ENCODE measurements around the gene PPIG. TPM values are rescaled to one million over a fixed set of nuclear protein-coding genes. Genes with fewer than 3 reads are reported as not detected.
A peak's percentile ranks its signal among the peaks of the same experiment; 100 is the strongest.
"Not testable (repeated sequence)": the region's sequence is repeated elsewhere in the genome, so short reads cannot be mapped to it uniquely, and the experiment has no call there.

PPIG gene
- total RNA-seq, 1 experiment from 2014 or later = 55.4 TPM

DNA sequence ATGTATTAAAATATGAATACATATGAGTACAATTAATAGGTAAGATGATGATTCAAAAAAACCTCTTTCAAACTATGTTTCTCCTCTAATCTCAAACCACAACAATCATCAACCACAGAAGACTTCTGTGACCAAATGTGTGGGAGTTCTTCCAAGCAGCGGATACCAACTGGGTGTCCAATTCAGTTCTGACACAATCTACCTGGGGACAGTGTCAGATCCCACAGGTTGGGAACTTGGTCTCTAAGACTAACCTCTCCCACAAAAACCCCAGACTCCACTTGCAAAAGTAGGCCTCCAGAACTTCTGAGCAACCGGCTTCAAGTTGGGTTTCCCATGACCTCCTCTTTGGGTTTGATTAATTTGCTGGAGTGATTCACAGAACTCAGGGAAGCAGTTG lies 37.4 kb upstream of the PPIG start:
- no peak overlapping the region for H3K4me3 Mint-ChIP-seq (ENCODE audit: low read depth, unreplicated experiment)
- no TSS peak for BruUV-seq (replicated peaks)

DNA sequence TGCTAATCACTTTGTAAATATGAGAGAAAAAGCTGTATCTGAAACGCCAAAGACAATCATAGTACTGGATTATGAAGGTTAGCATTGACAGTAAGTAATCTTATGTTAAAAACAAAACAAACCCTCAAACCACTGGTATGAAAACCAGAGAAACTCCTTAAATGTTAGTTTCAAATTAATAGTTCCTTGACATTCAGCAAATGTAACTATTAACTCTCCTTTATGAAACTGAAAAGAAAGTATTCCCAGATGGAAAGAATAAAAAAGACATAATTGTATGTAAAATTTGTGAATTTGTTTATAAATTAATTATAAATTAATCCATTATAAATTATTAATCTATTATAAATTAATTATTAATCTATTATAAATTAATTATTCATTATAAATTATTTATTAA lies 22.8 kb upstream of the PPIG start:
- no peak for TF ChIP-seq CTCF (IDR thresholded peaks at IDR 0.05; ENCODE audit: unreplicated experiment)
- H3K27me3 Mint-ChIP-seq (ENCODE audit: unreplicated experiment) = no peaks in the 10 kb centered on the region
- no peak overlapping the region for H3K4me3 Mint-ChIP-seq (ENCODE audit: low read depth, unreplicated experiment)
- BruUV-seq (replicated peaks) = no TSS peak
- intact Hi-C loops (cut with micrococcal nuclease; ENCODE audit: unreplicated experiment) = no loop called here
- peak overlapping the region; percentile 58 for H3K27ac Mint-ChIP-seq (ENCODE audit: unreplicated experiment)
- H3K36me3 Mint-ChIP-seq (ENCODE audit: insufficient read depth, unreplicated experiment) = peaks cover 6% of the 10 kb centered on the region
- H3K4me1 Mint-ChIP-seq (ENCODE audit: low read depth, unreplicated experiment) = no peaks in the 10 kb centered on the region
- CTCF ChIA-PET = no interaction called here
- DNase-seq = no peak
- H3K9me3 Mint-ChIP-seq (ENCODE audit: low read depth, unreplicated experiment) = no peaks in the 10 kb centered on the region

More for the DNA sequence above, 37.4 kb upstream of the PPIG start:
- no peak for DNase-seq
- CTCF ChIA-PET = no interaction called here
- H3K4me1 Mint-ChIP-seq (ENCODE audit: low read depth, unreplicated experiment) = no peaks in the 10 kb centered on the region
- H3K27ac Mint-ChIP-seq (ENCODE audit: unreplicated experiment) = no peak overlapping the region
- intact Hi-C loops (cut with micrococcal nuclease; ENCODE audit: unreplicated experiment) = no loop called here
- H3K9me3 Mint-ChIP-seq (ENCODE audit: low read depth, unreplicated experiment) = no peaks in the 10 kb centered on the region
- no peaks in the 10 kb centered on the region for H3K27me3 Mint-ChIP-seq (ENCODE audit: unreplicated experiment)
- TF ChIP-seq CTCF (IDR thresholded peaks at IDR 0.05; ENCODE audit: unreplicated experiment) = no peak
- no peaks in the 10 kb centered on the region for H3K36me3 Mint-ChIP-seq (ENCODE audit: insufficient read depth, unreplicated experiment)

DNA sequence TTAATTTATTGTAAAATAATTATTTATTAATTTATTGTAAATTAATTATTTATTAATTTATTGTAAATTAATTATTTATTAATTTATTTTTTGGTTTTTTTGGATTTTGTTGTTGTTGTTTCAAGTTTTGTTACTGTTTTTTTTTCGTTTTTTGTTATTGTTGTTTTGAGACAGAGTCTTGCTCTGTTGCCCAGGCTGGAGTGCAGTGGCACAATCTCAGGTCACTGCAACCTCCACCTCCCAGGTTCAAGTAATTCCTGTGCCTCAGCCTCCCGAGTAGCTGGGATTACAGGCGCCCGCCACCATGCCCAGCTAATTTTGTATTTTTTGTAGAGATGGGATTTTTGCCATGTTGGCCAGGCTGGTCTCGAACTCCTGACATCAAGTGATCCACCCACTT lies 22.1 kb upstream of the PPIG start:
- intact Hi-C loops (cut with micrococcal nuclease; ENCODE audit: unreplicated experiment); BruUV-seq (replicated peaks); H3K27me3 Mint-ChIP-seq (ENCODE audit: unreplicated experiment): not testable (repeated sequence)

GRCh38 chr2:169562519-169562918 lies 21.6 kb upstream of the PPIG start:
- DNase-seq = no peak
- H3K4me1 Mint-ChIP-seq (ENCODE audit: low read depth, unreplicated experiment) = no peaks in the 10 kb centered on the region
- no peaks in the 10 kb centered on the region for H3K9me3 Mint-ChIP-seq (ENCODE audit: low read depth, unreplicated experiment)
- intact Hi-C loops (cut with micrococcal nuclease; ENCODE audit: unreplicated experiment) = no loop called here
- H3K36me3 Mint-ChIP-seq (ENCODE audit: insufficient read depth, unreplicated experiment) = peaks cover 6% of the 10 kb centered on the region
- no peaks in the 10 kb centered on the region for H3K27me3 Mint-ChIP-seq (ENCODE audit: unreplicated experiment)
- BruUV-seq (replicated peaks) = no TSS peak
- CTCF ChIA-PET = no interaction called here
- no peak overlapping the region for H3K27ac Mint-ChIP-seq (ENCODE audit: unreplicated experiment)
- no peak for TF ChIP-seq CTCF (IDR thresholded peaks at IDR 0.05; ENCODE audit: unreplicated experiment)
- no peak overlapping the region for H3K4me3 Mint-ChIP-seq (ENCODE audit: low read depth, unreplicated experiment)

More for the DNA sequence above, 22.1 kb upstream of the PPIG start:
- H3K9me3 Mint-ChIP-seq (ENCODE audit: low read depth, unreplicated experiment); H3K4me1 Mint-ChIP-seq (ENCODE audit: low read depth, unreplicated experiment); CTCF ChIA-PET; H3K36me3 Mint-ChIP-seq (ENCODE audit: insufficient read depth, unreplicated experiment); H3K4me3 Mint-ChIP-seq (ENCODE audit: low read depth, unreplicated experiment); H3K27ac Mint-ChIP-seq (ENCODE audit: unreplicated experiment); DNase-seq: not testable (repeated sequence)

DNA sequence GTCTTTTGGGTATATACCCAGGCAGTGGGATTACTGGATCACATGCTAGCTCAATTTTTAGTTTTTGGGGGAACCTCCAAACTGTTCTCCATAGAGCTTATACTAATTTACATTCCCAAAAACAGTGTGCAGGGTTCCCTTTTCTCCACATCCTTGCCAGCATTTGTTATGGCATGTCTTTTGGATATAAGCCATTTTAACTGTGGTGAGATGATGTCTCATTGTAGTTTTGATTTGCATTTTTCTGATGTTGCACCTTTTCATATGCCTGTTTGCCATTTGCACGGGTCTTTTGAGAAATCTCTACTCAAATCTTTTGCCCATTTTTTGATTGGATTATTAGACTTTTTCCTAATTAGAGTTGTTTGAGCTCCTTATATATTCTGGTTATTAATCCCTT lies 18.5 kb upstream of the PPIG start:
- Mint-ChIP-seq H3K4me1 (ENCODE audit: low read depth, unreplicated experiment) (no peaks in the 10 kb centered on the region), H3K36me3 (ENCODE audit: insufficient read depth, unreplicated experiment) (peaks cover 8% of the 10 kb centered on the region), H3K27ac (ENCODE audit: unreplicated experiment) (no peak overlapping the region), H3K9me3 (ENCODE audit: low read depth, unreplicated experiment) (no peaks in the 10 kb centered on the region), H3K4me3 (ENCODE audit: low read depth, unreplicated experiment) (no peak overlapping the region), H3K27me3 (ENCODE audit: unreplicated experiment) (no peaks in the 10 kb centered on the region)
- no peak for DNase-seq
- intact Hi-C loops (cut with micrococcal nuclease; ENCODE audit: unreplicated experiment) = no loop called here
- no TSS peak for BruUV-seq (replicated peaks)
- no peak for TF ChIP-seq CTCF (IDR thresholded peaks at IDR 0.05; ENCODE audit: unreplicated experiment)
- CTCF ChIA-PET = interaction anchor here (0.6 kb wide), 1 partner anchor 14 kb away, joined by 3 read pairs; no protein-coding TSS in a partner anchor

Data from Calu3 (cell line).